Measurements from ENCODE around the gene GTF2H2C. TPM values are rescaled to one million over a fixed set of nuclear protein-coding genes. Genes with fewer than 3 reads are reported as not detected.

The GTF2H2C gene
- total RNA-seq (2022; extraction: Qiagen RNA extraction): 33.5 to 36.6 TPM (median 35.0 TPM) in 5 replicates

DNA sequence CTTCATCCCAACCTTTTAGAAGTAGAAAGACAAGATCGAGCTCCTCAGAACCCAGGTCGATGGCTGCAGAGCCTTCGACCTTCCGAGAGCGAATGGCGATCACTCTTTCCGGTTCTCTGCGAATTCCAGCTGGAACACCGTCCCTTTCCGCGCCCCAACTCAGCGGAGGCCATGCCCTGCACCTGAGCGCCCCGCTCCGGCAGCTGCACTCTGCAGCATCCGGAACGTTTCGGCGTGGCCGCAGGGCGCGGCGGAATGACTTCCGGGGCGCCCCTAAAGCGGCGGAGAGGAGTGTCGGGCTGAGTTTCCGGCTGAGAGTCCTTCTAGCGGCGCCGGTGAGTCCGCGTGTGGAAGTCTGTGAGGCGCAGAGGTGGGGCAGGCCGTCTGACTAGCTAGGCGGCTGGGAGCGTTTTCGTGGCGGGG lies at the start of gene GTF2H2C:
GTF2H2C (plus strand) TSS at position 284 of the 423 bp plus-strand sequence. CDS start 4,942 bp downstream, outside the sequence.

Other genes with a start within 250 kb of the GTF2H2C start
- 3.1 to 4.2 TPM (median 3.4 TPM) in 5 replicates for gene CCDC125, start 227.4 kb upstream of the GTF2H2C start, total RNA-seq (2022; extraction: Qiagen RNA extraction)
- 40.6 to 58.8 TPM (median 56.7 TPM) in 5 replicates for gene AK6, start 190.7 kb upstream of the GTF2H2C start, total RNA-seq (2022; extraction: Qiagen RNA extraction)
- gene TAF9, start 190.7 kb upstream of the GTF2H2C start, total RNA-seq (2022; extraction: Qiagen RNA extraction): 120 to 139 TPM (median 130 TPM) in 5 replicates
- gene RAD17, start 190.4 kb upstream of the GTF2H2C start, total RNA-seq (2022; extraction: Qiagen RNA extraction): 15.3 to 18.9 TPM (median 16.5 TPM) in 5 replicates
- 2.7 to 3.5 TPM (median 2.8 TPM) in 5 replicates for gene MARVELD2, start 145.1 kb upstream of the GTF2H2C start, total RNA-seq (2022; extraction: Qiagen RNA extraction)
- 10.8 to 12.9 TPM (median 10.9 TPM) in 5 replicates for gene OCLN, start 67.4 kb upstream of the GTF2H2C start, total RNA-seq (2022; extraction: Qiagen RNA extraction)

Measured in A549 treated with dexamethasone at 1 μM for 4 hours (cell line).